HEK293 (cell line): Measurements from ENCODE around the gene DVL1.
A peak's percentile ranks its signal among the peaks of the same experiment; 100 is the strongest.

Experiments used
- CTCF ChIA-PET: fragments of 350-600 bp; formaldehyde crosslinking; extraction: SDS; loops from one replicate; lab custom pipeline; 2021; ENCODE audit warnings: antibody characterized with exemption; lab: Yijun Ruan, JAX
- POLR2A ChIA-PET: fragments of 300-600 bp; formaldehyde crosslinking; extraction: SDS; loops from one replicate; lab custom pipeline; 2020; ENCODE audit warnings: antibody characterized with exemption, inconsistent platforms; lab: Yijun Ruan, JAX
- H3K27ac ChIP-seq: fragments of 200-500 bp; sonication (Bioruptor generic); 2 replicates; pipeline ENCODE4 v1.5.1; 2014; ENCODE audit warnings: low read depth, low read length, control low read depth, inconsistent platforms; ENCODE audit errors: extremely low read depth
- H3K36me3 ChIP-seq, 2 experiments: fragments of 200-500 bp in 1 of 2; sonication (Bioruptor generic) in 1 of 2; 1 replicate in 1 of 2; 2 replicates in 1 of 2; pipeline ENCODE4 v1.5.1; 2014 to 2017; ENCODE audit warnings: inconsistent platforms in 2 of 2, low read length in 2 of 2; ENCODE audit not compliant: control insufficient read depth in 2 of 2, insufficient read depth in 1 of 2
- H3K4me1 ChIP-seq: fragments of 200-500 bp; sonication (Bioruptor generic); 2 replicates; pipeline ENCODE4 v1.5.1; 2014; ENCODE audit warnings: mild to moderate bottlenecking, low read length, inconsistent platforms; ENCODE audit not compliant: control insufficient read depth, insufficient read depth
- H3K4me3 ChIP-seq: 2 replicates; pipeline ENCODE4 v1.5.1; 2011; ENCODE audit warnings: low read depth, mild to moderate bottlenecking, control low read depth, low read length, moderate library complexity
- H3K9me3 ChIP-seq: fragments of 200-500 bp; sonication (Bioruptor generic); 2 replicates; pipeline ENCODE4 v1.5.1; 2014; ENCODE audit warnings: low read depth, low read length, inconsistent platforms; ENCODE audit not compliant: control insufficient read depth, insufficient read depth
- EGR2 ChIP-seq: fragments of 450-650 bp; formaldehyde crosslinking; IDR thresholded peaks from 2 replicates; pipeline ENCODE4 v1.5.1; 2016; ENCODE audit warnings: low read depth, missing biosample characterization, missing genetic modification characterization
- HOXA7 ChIP-seq: sonication (generic); formaldehyde crosslinking; IDR thresholded peaks from 2 replicates; pipeline ENCODE4 v1.8.1; 2022; ENCODE audit warnings: missing genetic modification reagents, borderline replicate concordance
- ZBTB7A ChIP-seq: fragments of 450-650 bp; formaldehyde crosslinking; IDR thresholded peaks from 2 replicates; pipeline ENCODE4 v1.5.1; 2016; ENCODE audit warnings: low read depth, missing biosample characterization, missing genetic modification characterization
- ZNF121 ChIP-seq: fragments of 450-650 bp; formaldehyde crosslinking; IDR thresholded peaks from 2 replicates; pipeline ENCODE4 v1.5.1; 2016; ENCODE audit warnings: missing biosample characterization, missing genetic modification characterization
- ZNF132 ChIP-seq: fragments of 450-650 bp; formaldehyde crosslinking; IDR thresholded peaks from 2 replicates; pipeline ENCODE4 v1.5.1; 2017; ENCODE audit warnings: missing biosample characterization, missing genetic modification characterization, borderline replicate concordance
- ZNF175 ChIP-seq: fragments of 450-650 bp; formaldehyde crosslinking; IDR thresholded peaks from 2 replicates; pipeline ENCODE4 v1.5.1; 2016; ENCODE audit warnings: missing biosample characterization, missing genetic modification characterization
- ZNF544 ChIP-seq: fragments of 450-650 bp; formaldehyde crosslinking; IDR thresholded peaks from 2 replicates; pipeline ENCODE4 v1.5.0; 2017; ENCODE audit warnings: missing biosample characterization, missing genetic modification characterization
- ZNF600 ChIP-seq: fragments of 450-650 bp; formaldehyde crosslinking; IDR thresholded peaks from 2 replicates; pipeline ENCODE4 v1.5.1; 2016; ENCODE audit warnings: missing biosample characterization, missing genetic modification characterization
- ZNF623 ChIP-seq: fragments of 450-650 bp; formaldehyde crosslinking; IDR thresholded peaks from 2 replicates; pipeline ENCODE4 v1.5.1; 2016; ENCODE audit warnings: missing biosample characterization, missing genetic modification characterization
- TF ChIP-seq, protein P1 (sequence below): fragments of 450-650 bp; formaldehyde crosslinking; IDR thresholded peaks from 2 replicates; pipeline ENCODE4 v1.5.1; 2016; ENCODE audit warnings: missing biosample characterization, missing genetic modification characterization
- TF ChIP-seq, protein P2 (sequence below): fragments of 450-650 bp; formaldehyde crosslinking; IDR thresholded peaks from 2 replicates; pipeline ENCODE4 v1.5.1; 2016; ENCODE audit warnings: missing biosample characterization, missing genetic modification characterization
- TF ChIP-seq, protein P3 (sequence below): fragments of 450-650 bp; formaldehyde crosslinking; IDR thresholded peaks from 2 replicates; pipeline ENCODE4 v1.5.1; 2016; ENCODE audit warnings: missing biosample characterization, missing genetic modification characterization
- TF ChIP-seq, protein P4 (sequence below): fragments of 450-650 bp; formaldehyde crosslinking; IDR thresholded peaks from 2 replicates; pipeline ENCODE4 v1.5.1; 2016; ENCODE audit warnings: missing biosample characterization, missing genetic modification characterization, borderline replicate concordance
- TF ChIP-seq, protein P5 (sequence below): fragments of 450-650 bp; formaldehyde crosslinking; IDR thresholded peaks from 2 replicates; pipeline ENCODE4 v1.5.1; 2016; ENCODE audit warnings: missing biosample characterization, missing genetic modification characterization
- TF ChIP-seq, protein P6 (sequence below): fragments of 450-650 bp; formaldehyde crosslinking; IDR thresholded peaks from 2 replicates; pipeline ENCODE4 v1.5.1; 2016; ENCODE audit warnings: missing biosample characterization, missing genetic modification characterization
- TF ChIP-seq, protein P7 (sequence below): fragments of 450-650 bp; formaldehyde crosslinking; IDR thresholded peaks from 2 replicates; pipeline ENCODE4 v1.5.1; 2017; ENCODE audit warnings: missing biosample characterization, mild to moderate bottlenecking, missing genetic modification characterization, moderate library complexity

The DVL1 gene

DNA sequence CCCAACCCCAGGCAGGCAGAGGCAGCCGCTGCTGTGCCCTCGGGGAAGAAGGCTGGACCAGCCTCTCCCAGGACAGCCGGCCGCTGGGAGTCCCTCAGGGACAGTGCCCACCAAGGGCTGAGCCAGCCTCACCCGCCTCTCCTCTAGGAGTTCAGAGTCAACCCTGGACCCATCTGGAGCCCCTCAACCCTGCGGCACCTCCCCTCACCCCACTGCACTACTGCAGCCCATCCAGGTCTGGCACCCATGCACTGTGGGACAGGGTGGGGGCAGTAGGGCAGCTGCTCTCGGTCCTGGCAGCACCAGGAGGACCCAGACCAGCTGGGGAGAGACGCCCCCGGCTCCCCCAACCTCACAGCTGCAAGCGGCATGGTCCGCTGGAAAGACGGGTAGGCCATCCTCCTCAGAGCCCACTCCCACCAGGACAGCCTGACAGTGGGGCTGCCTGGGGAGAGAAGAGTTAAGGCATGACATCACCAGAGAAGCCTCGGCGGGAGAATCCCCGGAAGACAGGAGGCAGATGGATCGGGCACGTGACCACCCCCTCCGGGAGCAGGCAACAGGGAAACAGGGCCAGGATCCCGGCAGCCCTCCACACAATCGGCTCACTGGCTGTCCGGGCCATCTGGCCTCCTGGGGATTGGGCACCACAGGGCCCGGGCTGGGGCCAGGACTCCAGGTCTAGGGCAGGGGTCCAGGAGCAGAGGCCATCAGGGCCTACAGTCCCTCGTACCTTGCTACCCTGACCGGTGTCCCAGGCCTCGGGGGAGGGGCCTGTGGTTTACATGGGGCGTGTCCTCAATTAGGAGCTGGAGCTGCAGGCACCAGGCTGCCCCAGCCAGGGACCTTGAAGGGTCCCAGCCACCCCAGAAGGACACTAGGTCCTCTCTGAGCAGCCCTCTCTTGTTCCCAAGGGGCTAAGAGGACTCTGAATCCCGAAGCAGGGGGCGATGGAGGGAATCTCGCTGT, 44.6 kb downstream of the DVL1 start (continued):
- TF ChIP-seq HOXA7 (CRISPR knock-in tag) = no peak
- TF ChIP-seq EGR2 = peak; percentile 41
- TF ChIP-seq ZNF175 (tag by site-specific recombination) = no peak
- TF ChIP-seq, protein P1, sequence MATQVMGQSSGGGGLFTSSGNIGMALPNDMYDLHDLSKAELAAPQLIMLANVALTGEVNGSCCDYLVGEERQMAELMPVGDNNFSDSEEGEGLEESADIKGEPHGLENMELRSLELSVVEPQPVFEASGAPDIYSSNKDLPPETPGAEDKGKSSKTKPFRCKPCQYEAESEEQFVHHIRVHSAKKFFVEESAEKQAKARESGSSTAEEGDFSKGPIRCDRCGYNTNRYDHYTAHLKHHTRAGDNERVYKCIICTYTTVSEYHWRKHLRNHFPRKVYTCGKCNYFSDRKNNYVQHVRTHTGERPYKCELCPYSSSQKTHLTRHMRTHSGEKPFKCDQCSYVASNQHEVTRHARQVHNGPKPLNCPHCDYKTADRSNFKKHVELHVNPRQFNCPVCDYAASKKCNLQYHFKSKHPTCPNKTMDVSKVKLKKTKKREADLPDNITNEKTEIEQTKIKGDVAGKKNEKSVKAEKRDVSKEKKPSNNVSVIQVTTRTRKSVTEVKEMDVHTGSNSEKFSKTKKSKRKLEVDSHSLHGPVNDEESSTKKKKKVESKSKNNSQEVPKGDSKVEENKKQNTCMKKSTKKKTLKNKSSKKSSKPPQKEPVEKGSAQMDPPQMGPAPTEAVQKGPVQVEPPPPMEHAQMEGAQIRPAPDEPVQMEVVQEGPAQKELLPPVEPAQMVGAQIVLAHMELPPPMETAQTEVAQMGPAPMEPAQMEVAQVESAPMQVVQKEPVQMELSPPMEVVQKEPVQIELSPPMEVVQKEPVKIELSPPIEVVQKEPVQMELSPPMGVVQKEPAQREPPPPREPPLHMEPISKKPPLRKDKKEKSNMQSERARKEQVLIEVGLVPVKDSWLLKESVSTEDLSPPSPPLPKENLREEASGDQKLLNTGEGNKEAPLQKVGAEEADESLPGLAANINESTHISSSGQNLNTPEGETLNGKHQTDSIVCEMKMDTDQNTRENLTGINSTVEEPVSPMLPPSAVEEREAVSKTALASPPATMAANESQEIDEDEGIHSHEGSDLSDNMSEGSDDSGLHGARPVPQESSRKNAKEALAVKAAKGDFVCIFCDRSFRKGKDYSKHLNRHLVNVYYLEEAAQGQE (tag by site-specific recombination) = no peak
- TF ChIP-seq ZNF132 (tag by site-specific recombination) = no peak
- peak; percentile 36; the same call in 1 of the 2 replicates for TF ChIP-seq ZBTB7A (tag by site-specific recombination)
- TF ChIP-seq, protein P2, sequence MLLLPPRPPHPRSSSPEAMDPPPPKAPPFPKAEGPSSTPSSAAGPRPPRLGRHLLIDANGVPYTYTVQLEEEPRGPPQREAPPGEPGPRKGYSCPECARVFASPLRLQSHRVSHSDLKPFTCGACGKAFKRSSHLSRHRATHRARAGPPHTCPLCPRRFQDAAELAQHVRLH = peak; percentile 93
- no peak for TF ChIP-seq ZNF121 (tag by site-specific recombination)
- TF ChIP-seq, protein P3, sequence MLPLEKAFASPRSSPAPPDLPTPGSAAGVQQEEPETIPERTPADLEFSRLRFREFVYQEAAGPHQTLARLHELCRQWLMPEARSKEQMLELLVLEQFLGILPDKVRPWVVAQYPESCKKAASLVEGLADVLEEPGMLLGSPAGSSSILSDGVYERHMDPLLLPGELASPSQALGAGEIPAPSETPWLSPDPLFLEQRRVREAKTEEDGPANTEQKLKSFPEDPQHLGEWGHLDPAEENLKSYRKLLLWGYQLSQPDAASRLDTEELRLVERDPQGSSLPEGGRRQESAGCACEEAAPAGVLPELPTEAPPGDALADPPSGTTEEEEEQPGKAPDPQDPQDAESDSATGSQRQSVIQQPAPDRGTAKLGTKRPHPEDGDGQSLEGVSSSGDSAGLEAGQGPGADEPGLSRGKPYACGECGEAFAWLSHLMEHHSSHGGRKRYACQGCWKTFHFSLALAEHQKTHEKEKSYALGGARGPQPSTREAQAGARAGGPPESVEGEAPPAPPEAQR (tag by site-specific recombination) = 0 out of 2 replicates have a peak, but pooled peaks have one; percentile 31
- TF ChIP-seq ZNF623 (tag by site-specific recombination) = no peak
- TF ChIP-seq ZNF600 (tag by site-specific recombination) = 0 out of 2 replicates have a peak, but pooled peaks have one; percentile 33

DNA sequence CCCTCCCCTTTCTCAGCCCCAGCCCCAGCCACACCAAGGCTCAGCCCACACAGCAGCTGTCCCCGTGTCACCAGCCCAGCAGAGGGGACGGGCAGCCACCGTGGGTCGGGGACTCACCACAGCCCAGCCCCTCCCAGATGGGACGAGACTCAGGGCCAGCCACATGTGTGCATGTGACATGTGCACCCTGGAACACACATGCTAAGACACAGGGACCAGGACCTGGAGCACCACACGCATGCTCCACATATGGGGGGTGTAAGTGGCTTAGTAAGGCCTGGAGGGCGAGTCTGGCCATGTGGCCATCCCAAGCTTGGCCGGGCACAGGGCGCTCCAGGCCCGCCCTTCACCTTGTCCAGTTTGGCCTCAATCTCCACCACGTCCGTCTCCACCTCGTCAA, 45.5 kb downstream of the DVL1 start:
- CTCF ChIA-PET = interaction anchor here (0.6 to 1.9 kb wide), 3 partner anchors 12 to 33 kb away, joined by 3 to 16 read pairs (median 3); no protein-coding TSS in a partner anchor
- Histone ChIP-seq H3K4me1 (peaks cover 20% of the 10 kb centered on the region), H3K4me3 (no peak overlapping the region), H3K36me3 (peaks cover 0 to 6% of the 10 kb centered on the region in 2 experiments; a peak in 2 of 3 replicates), H3K9me3 (no peaks in the 10 kb centered on the region), H3K27ac (no peak overlapping the region)
- POLR2A ChIA-PET = interaction anchor here (0.6 kb wide), 2 partner anchors 71 to 94 kb away, joined by 3 to 5 read pairs; partner anchors contain the start of gene AURKAIP1
- TF ChIP-seq ZNF544 (tag by site-specific recombination) = no peak
- TF ChIP-seq, protein P4, sequence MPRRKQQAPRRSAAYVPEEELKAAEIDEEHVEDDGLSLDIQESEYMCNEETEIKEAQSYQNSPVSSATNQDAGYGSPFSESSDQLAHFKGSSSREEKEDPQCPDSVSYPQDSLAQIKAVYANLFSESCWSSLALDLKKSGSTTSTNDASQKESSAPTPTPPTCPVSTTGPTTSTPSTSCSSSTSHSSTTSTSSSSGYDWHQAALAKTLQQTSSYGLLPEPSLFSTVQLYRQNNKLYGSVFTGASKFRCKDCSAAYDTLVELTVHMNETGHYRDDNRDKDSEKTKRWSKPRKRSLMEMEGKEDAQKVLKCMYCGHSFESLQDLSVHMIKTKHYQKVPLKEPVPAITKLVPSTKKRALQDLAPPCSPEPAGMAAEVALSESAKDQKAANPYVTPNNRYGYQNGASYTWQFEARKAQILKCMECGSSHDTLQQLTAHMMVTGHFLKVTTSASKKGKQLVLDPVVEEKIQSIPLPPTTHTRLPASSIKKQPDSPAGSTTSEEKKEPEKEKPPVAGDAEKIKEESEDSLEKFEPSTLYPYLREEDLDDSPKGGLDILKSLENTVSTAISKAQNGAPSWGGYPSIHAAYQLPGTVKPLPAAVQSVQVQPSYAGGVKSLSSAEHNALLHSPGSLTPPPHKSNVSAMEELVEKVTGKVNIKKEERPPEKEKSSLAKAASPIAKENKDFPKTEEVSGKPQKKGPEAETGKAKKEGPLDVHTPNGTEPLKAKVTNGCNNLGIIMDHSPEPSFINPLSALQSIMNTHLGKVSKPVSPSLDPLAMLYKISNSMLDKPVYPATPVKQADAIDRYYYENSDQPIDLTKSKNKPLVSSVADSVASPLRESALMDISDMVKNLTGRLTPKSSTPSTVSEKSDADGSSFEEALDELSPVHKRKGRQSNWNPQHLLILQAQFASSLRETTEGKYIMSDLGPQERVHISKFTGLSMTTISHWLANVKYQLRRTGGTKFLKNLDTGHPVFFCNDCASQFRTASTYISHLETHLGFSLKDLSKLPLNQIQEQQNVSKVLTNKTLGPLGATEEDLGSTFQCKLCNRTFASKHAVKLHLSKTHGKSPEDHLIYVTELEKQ (tag by site-specific recombination) = no peak
- TF ChIP-seq, protein P5, sequence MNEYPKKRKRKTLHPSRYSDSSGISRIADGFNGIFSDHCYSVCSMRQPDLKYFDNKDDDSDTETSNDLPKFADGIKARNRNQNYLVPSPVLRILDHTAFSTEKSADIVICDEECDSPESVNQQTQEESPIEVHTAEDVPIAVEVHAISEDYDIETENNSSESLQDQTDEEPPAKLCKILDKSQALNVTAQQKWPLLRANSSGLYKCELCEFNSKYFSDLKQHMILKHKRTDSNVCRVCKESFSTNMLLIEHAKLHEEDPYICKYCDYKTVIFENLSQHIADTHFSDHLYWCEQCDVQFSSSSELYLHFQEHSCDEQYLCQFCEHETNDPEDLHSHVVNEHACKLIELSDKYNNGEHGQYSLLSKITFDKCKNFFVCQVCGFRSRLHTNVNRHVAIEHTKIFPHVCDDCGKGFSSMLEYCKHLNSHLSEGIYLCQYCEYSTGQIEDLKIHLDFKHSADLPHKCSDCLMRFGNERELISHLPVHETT (tag by site-specific recombination) = no peak
- TF ChIP-seq, protein P6, sequence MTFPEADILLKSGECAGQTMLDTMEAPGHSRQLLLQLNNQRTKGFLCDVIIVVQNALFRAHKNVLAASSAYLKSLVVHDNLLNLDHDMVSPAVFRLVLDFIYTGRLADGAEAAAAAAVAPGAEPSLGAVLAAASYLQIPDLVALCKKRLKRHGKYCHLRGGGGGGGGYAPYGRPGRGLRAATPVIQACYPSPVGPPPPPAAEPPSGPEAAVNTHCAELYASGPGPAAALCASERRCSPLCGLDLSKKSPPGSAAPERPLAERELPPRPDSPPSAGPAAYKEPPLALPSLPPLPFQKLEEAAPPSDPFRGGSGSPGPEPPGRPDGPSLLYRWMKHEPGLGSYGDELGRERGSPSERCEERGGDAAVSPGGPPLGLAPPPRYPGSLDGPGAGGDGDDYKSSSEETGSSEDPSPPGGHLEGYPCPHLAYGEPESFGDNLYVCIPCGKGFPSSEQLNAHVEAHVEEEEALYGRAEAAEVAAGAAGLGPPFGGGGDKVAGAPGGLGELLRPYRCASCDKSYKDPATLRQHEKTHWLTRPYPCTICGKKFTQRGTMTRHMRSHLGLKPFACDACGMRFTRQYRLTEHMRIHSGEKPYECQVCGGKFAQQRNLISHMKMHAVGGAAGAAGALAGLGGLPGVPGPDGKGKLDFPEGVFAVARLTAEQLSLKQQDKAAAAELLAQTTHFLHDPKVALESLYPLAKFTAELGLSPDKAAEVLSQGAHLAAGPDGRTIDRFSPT (tag by site-specific recombination) = no peak
- TF ChIP-seq, protein P7, sequence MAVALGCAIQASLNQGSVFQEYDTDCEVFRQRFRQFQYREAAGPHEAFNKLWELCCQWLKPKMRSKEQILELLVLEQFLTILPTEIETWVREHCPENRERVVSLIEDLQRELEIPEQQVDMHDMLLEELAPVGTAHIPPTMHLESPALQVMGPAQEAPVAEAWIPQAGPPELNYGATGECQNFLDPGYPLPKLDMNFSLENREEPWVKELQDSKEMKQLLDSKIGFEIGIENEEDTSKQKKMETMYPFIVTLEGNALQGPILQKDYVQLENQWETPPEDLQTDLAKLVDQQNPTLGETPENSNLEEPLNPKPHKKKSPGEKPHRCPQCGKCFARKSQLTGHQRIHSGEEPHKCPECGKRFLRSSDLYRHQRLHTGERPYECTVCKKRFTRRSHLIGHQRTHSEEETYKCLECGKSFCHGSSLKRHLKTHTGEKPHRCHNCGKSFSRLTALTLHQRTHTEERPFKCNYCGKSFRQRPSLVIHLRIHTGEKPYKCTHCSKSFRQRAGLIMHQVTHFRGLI (tag by site-specific recombination) = no peak
